IMR-90 (cell line): ENCODE results near the gene KCTD4.

ENCODE experiments used
- CEBPB ChIP-seq: IDR thresholded peaks from 2 replicates; pipeline ENCODE4 v1.6.1; 2012; ENCODE audit warnings: low read depth, low read length, improper control_type of control experiment
- MXI1 ChIP-seq: IDR thresholded peaks from 2 replicates; pipeline ENCODE4 v1.6.1; 2012; ENCODE audit warnings: low read depth, mild to moderate bottlenecking, low read length, moderate library complexity, borderline replicate concordance
- POLR2A ChIP-seq: IDR thresholded peaks from 2 replicates; pipeline ENCODE4 v1.6.1; 2012; ENCODE audit warnings: mild to moderate bottlenecking, low read depth, low read length
- RAD21 ChIP-seq: IDR thresholded peaks from 2 replicates; pipeline ENCODE4 v1.6.1; 2012; ENCODE audit warnings: low read length, improper control_type of control experiment
- RFX5 ChIP-seq: IDR thresholded peaks from 2 replicates; pipeline ENCODE4 v1.8.0; 2012; ENCODE audit warnings: low read depth, mild to moderate bottlenecking, low read length, moderate library complexity
- SMC3 ChIP-seq: fragments of 150-350 bp; IDR thresholded peaks from 2 replicates; pipeline ENCODE4 v1.6.1; 2016; ENCODE audit warnings: low read depth, mild to moderate bottlenecking, antibody characterized with exemption, low read length, moderate library complexity
- TF ChIP-seq, protein P1 (sequence below): conservative IDR thresholded peaks from 2 replicates; pipeline ENCODE4 v1.5.1; 2012; ENCODE audit warnings: mild to moderate bottlenecking, low read depth, low read length, improper control_type of control experiment

DNA sequence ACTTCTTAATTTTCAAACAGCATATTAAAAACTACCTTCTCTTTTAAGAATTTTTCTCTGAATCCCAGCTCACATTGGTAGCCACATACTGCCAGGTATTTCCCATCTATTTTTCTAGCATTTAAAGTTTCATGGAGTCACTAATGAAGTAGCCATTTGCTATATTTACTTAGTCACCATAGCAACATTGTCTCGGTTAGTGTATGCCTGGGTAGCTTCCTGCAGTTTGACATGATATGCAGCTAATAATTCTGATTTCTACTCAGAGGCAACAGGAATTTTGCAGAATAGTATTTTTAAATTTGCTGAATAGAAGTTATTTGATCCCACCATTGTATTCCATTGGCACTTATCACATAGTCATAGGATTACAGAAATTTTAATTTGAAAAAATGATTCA, 30.9 kb upstream of the KCTD4 start:
- TF ChIP-seq, protein P1, sequence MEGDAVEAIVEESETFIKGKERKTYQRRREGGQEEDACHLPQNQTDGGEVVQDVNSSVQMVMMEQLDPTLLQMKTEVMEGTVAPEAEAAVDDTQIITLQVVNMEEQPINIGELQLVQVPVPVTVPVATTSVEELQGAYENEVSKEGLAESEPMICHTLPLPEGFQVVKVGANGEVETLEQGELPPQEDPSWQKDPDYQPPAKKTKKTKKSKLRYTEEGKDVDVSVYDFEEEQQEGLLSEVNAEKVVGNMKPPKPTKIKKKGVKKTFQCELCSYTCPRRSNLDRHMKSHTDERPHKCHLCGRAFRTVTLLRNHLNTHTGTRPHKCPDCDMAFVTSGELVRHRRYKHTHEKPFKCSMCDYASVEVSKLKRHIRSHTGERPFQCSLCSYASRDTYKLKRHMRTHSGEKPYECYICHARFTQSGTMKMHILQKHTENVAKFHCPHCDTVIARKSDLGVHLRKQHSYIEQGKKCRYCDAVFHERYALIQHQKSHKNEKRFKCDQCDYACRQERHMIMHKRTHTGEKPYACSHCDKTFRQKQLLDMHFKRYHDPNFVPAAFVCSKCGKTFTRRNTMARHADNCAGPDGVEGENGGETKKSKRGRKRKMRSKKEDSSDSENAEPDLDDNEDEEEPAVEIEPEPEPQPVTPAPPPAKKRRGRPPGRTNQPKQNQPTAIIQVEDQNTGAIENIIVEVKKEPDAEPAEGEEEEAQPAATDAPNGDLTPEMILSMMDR: no peak
- TF ChIP-seq POLR2A: no peak
- TF ChIP-seq RAD21: no peak
- no peak for TF ChIP-seq RFX5
- no peak for TF ChIP-seq SMC3
- no peak for TF ChIP-seq MXI1
- TF ChIP-seq CEBPB: no peak
